OCI-M2 (cell line): ENCODE results near the gene RDH8.

Source experiments
- DNase-seq: peaks from one replicate; lab custom pipeline; 2025; ENCODE audit not compliant: unreplicated experiment; lab: John Stamatoyannopoulos, UW

RDH8 gene

GRCh38 chr19:10036601-10037071, 23.4 kb downstream of the RDH8 start:
- DNase-seq: no peak

GRCh38 chr19:10037367-10037766, 24.1 kb downstream of the RDH8 start:
- no peak for DNase-seq

- no peak for DNase-seq
These were observed 24.5 kb downstream of the RDH8 start for GRCh38 chr19:10037809-10038208.

DNA sequence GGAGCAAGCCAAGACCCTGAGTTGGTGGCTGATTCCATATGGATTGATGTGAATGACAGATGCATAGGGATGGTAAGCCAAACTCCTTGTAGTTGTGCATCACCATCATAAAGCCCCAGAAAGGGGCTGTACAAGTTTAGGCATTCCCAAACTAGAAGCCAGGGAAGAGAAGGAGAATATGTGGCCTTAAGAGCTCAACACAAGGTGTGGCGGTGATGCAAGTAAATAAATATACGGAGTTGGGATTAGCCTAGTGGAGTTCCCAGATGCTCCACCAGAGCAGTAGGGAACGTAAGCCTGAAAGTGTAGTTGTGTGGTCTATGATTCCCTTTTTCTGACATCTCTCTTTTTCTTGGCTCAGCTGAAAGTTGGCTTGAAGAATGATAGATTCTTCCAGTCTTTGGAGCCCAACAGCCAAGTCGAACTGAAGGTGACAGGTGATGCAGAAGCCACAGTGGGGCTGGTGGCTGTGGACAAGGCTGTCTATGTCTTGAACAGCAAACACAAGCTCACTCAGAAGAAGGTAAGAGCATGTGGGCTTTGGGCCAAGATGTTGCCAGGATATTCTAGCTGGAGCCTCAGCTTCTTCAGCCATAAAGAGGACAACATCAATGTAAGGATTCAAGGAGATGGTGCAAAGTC, 30.1 kb downstream of the RDH8 start:
- DNase-seq: peak; percentile 95

DNA sequence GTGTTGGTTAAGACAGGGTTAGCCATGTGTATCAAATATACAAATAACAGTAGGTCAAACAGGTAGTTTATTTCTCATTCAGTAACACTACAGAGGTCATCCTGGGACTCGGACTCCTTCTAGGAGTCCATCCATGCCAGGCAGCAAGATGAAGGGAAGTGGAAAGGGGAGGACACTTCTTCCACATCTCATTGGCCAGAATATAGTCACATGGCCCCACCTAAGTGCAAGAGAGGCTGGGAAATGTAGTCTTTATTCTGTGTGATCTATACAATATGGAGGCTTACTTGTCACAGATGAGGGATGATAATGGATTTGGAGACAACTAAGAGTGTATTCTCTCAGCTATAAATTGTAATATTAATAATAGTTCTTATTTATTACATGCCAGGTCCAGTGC, 31.1 kb downstream of the RDH8 start:
- DNase-seq: no peak

GRCh38 chr19:10045371-10045770, 32.1 kb downstream of the RDH8 start:
- no peak for DNase-seq

DNA sequence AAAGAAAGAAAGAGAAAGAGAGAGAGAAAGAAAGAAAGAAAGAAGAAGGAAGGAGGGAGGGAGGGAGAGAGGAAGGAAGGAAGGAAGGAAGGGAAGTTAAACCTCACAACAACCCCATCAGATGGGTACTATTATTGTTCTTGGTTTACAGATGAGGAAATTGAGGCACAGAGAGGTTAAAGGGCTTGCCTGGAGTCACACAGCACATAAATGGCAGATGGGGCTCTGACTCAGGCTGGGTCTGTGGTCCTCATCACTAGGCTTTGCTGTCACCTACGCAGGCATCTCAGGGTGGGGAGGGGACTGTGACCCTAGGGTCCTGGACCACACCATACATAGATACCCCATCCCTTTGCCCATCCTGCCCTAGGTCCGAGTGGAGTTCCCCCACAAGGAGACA, 36.3 kb downstream of the RDH8 start:
- no peak for DNase-seq

DNA sequence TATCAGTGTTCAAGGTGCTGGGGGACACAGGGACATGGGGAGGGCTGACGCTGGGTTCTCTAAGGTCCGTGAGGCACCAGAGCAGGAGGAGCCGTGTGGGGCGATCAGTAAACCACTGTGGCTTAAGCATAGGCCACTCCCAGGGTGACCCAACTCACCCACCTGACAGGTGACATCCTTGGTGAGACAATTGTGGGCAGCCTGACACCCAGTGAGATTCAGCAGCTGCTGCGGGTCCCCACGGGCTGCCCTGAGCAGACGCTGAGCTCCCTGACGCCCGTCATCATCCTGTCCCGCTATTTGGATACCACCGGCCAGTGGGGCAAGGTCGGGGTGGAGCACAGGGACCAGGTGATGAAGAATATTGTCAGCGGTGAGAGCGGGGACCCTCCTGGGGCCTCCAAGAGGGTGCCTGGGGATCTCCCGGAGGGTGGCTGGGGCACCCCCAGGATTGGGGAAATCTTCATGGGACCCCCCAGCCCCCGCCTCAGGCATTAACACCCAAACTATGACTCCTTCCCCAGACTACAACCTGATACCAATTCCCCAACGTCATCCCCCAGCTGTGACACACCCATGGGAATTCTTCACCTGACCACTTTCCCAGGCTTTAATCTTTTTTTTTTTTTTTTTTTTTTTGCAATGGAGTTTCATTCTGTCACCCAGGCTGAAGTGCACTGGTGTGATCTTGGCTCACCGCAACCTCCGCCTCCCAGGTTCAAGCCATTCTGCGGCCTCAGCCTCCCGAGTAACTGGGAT, 39.5 kb downstream of the RDH8 start:
- no peak for DNase-seq

DNA sequence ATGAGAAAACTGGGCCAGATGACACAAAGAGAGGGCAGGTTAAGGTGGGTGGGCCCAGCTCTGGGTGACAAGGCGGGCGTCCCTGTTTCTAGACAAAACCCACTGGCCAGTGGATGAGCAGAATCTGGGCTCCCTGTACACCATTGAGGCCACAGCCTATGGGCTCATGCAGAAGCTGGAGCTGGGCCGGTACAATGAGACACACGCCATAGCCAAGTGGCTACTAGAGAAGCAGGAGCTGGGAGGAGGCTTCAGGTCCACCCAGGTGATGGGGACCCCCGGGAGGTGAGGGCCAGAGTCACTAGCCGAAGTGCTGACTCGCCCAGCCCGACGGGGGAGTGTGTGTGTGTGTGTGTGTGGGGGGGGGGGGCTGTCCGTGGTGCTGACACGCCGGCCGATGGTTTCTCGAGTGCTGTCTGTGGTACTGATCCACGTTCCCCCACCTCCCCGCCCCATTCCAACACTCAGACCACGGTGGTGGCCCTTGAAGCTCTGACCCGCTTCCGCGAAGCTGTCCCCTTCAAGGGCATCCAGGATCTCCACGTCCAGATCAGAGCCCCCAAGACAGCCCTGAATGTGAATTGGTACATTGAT, 48.5 kb downstream of the RDH8 start:
- no peak for DNase-seq

DNA sequence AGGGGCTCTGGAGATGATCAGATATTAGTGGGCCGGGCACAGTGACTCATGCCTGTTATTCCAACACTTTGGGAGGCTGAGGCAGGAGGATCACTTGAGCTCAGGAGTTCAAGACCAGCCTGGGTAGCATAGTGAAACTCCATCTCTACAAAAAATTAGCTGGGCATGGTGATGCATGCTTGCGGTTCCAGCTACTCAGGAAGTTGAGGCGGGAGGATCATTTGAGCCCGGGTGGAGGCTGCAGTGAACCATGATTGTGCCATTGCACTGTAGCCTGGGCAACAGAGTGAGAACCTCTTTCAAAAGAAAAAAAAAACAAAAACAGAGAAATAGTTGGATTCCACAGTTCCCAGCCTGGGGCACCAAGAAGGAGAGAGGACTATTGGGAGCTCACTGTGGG, 54.9 kb downstream of the RDH8 start:
- DNase-seq: no peak

- DNase-seq: no peak
These were observed 55.8 kb downstream of the RDH8 start for GRCh38 chr19:10069046-10069445.

GRCh38 chr19:10070730-10071446, 57.6 kb downstream of the RDH8 start:
- DNase-seq: no peak
